Mammary epithelial cell (primary cell): Measurements from ENCODE around the gene MAB21L3.

Source experiments
- EZH2 ChIP-seq: IDR thresholded peaks from 2 replicates; pipeline ENCODE4 v1.6.1; 2012; ENCODE audit warnings: low read length, inconsistent platforms, borderline replicate concordance
- TF ChIP-seq, protein P1 (sequence below), 2 donors: IDR thresholded peaks in 1 of 2; conservative IDR thresholded peaks in 1 of 2; 2 replicates each; pipeline ENCODE4 v1.5.1; 2011 to 2012; ENCODE audit warnings: inconsistent platforms in 2 of 2, low read length in 2 of 2, mild to moderate bottlenecking in 2 of 2, control low read depth in 1 of 2, low read depth in 1 of 2; ENCODE audit not compliant: insufficient read depth in 1 of 2; ENCODE audit errors: extremely low read depth in 1 of 2

DNA sequence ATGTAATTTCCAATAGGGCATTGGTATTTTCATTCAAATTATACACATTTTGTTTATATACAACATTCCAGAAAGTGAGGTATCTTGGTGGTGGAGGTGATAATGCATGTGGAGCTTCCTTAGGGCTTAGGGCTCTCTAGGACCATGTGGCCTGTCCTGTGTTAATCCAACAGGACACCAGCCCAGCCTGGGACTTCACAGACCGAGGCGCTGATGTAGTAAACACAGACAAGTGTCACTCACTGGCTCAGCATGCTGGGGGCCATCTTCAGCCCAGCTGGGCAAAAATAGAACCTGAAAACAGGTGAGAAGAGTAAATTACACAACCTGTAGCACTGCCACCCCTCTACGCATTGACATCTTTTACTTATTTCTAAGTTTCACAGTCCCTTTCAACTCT is 66.7 kb downstream of the MAB21L3 start:
- TF ChIP-seq, protein P1, sequence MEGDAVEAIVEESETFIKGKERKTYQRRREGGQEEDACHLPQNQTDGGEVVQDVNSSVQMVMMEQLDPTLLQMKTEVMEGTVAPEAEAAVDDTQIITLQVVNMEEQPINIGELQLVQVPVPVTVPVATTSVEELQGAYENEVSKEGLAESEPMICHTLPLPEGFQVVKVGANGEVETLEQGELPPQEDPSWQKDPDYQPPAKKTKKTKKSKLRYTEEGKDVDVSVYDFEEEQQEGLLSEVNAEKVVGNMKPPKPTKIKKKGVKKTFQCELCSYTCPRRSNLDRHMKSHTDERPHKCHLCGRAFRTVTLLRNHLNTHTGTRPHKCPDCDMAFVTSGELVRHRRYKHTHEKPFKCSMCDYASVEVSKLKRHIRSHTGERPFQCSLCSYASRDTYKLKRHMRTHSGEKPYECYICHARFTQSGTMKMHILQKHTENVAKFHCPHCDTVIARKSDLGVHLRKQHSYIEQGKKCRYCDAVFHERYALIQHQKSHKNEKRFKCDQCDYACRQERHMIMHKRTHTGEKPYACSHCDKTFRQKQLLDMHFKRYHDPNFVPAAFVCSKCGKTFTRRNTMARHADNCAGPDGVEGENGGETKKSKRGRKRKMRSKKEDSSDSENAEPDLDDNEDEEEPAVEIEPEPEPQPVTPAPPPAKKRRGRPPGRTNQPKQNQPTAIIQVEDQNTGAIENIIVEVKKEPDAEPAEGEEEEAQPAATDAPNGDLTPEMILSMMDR (conservative IDR thresholded peaks at IDR 0.05 in 1 of 2, IDR thresholded peaks at IDR 0.05 in 1 of 2; ENCODE audit: extremely low read depth in 1 of 2, insufficient read depth in 1 of 2, low read depth in 1 of 2, low read length in 2 of 2), result no peak
- TF ChIP-seq EZH2, result no peak
